Progenitor cell of endocrine pancreas (in vitro differentiated cells): ENCODE results near the gene SH3PXD2A. TPM values are rescaled to one million over a fixed set of nuclear protein-coding genes. Genes with fewer than 3 reads are reported as not detected.

Experiments used
- DNase-seq: peaks from one replicate; pipeline ENCODE4 v3.0.0; 2021; ENCODE audit warnings: low spot score; ENCODE audit not compliant: unreplicated experiment
- H3K27ac Mint-ChIP-seq: 2 replicates; pipeline ENCODE4 v1.8.0; 2021; ENCODE audit warnings: mild to moderate bottlenecking, moderate library complexity, mixed read lengths
- H3K27me3 Mint-ChIP-seq: 2 replicates; pipeline ENCODE4 v1.8.0; 2021; ENCODE audit warnings: mixed read lengths
- H3K36me3 Mint-ChIP-seq: 2 replicates; pipeline ENCODE4 v1.8.0; 2022; ENCODE audit warnings: mixed read lengths; ENCODE audit not compliant: insufficient read depth
- H3K4me1 Mint-ChIP-seq: 2 replicates; pipeline ENCODE4 v1.8.0; 2021; ENCODE audit warnings: low read depth, mixed read lengths
- H3K4me3 Mint-ChIP-seq: 2 replicates; pipeline ENCODE4 v1.8.0; 2021; ENCODE audit warnings: low read depth, mild to moderate bottlenecking, moderate library complexity, mixed read lengths
- H3K9me3 Mint-ChIP-seq: 2 replicates; pipeline ENCODE4 v1.8.0; 2021; ENCODE audit warnings: low read depth, mixed read lengths
- CTCF ChIP-seq: fragments of 200-600 bp; sonication (generic); IDR thresholded peaks from one replicate; pipeline ENCODE4 v1.5.0; 2021; ENCODE audit warnings: antibody characterized with exemption, mild to moderate bottlenecking; ENCODE audit not compliant: unreplicated experiment
- total RNA-seq: library from RNA; stranded (reverse); gene quantifications from 2 replicates; pipeline ENCODE4 v1.2.1, GENCODE V29; 2021

SH3PXD2A gene
- total RNA-seq, 1 donor from 2014 or later: 28.0 TPM

- H3K4me1 Mint-ChIP-seq: no peaks in the 10 kb centered on the region
- no peaks in the 10 kb centered on the region for H3K27me3 Mint-ChIP-seq
- peaks cover 38% of the 10 kb centered on the region for H3K36me3 Mint-ChIP-seq
- H3K4me3 Mint-ChIP-seq: no peak overlapping the region
- TF ChIP-seq CTCF: peak; percentile 40
- no peak overlapping the region for H3K27ac Mint-ChIP-seq
- no peak for DNase-seq
- H3K9me3 Mint-ChIP-seq: no peaks in the 10 kb centered on the region
These were observed 249.8 kb downstream of the SH3PXD2A start for GRCh38 chr10:103605359-103606096.

- no peak for TF ChIP-seq CTCF
- Mint-ChIP-seq H3K27ac (no peak overlapping the region), H3K27me3 (no peaks in the 10 kb centered on the region), H3K4me3 (no peak overlapping the region), H3K36me3 (peaks cover 28% of the 10 kb centered on the region), H3K4me1 (peaks cover 2% of the 10 kb centered on the region), H3K9me3 (no peaks in the 10 kb centered on the region)
- no peak for DNase-seq
These were observed 252.0 kb downstream of the SH3PXD2A start for GRCh38 chr10:103603382-103603781.

- H3K4me1 Mint-ChIP-seq: peaks cover 2% of the 10 kb centered on the region
- no peaks in the 10 kb centered on the region for H3K27me3 Mint-ChIP-seq
- no peaks in the 10 kb centered on the region for H3K9me3 Mint-ChIP-seq
- H3K4me3 Mint-ChIP-seq: no peak overlapping the region
- H3K27ac Mint-ChIP-seq: no peak overlapping the region
- TF ChIP-seq CTCF: no peak
- H3K36me3 Mint-ChIP-seq: peaks cover 25% of the 10 kb centered on the region
- no peak for DNase-seq
These were observed 252.6 kb downstream of the SH3PXD2A start for GRCh38 chr10:103602852-103603155.

- H3K4me1 Mint-ChIP-seq: peaks cover 2% of the 10 kb centered on the region
- no peak for DNase-seq
- no peak overlapping the region for H3K4me3 Mint-ChIP-seq
- H3K9me3 Mint-ChIP-seq: no peaks in the 10 kb centered on the region
- no peak for TF ChIP-seq CTCF
- peaks cover 23% of the 10 kb centered on the region for H3K36me3 Mint-ChIP-seq
- H3K27ac Mint-ChIP-seq: peak overlapping the region; percentile 31
- H3K27me3 Mint-ChIP-seq: no peaks in the 10 kb centered on the region
These were observed 253.1 kb downstream of the SH3PXD2A start for GRCh38 chr10:103602028-103602851.

- peak overlapping the region; percentile 9 for H3K27ac Mint-ChIP-seq
- H3K27me3 Mint-ChIP-seq: no peaks in the 10 kb centered on the region
- peaks cover 22% of the 10 kb centered on the region for H3K36me3 Mint-ChIP-seq
- no peak for TF ChIP-seq CTCF
- no peak overlapping the region for H3K4me3 Mint-ChIP-seq
- H3K9me3 Mint-ChIP-seq: no peaks in the 10 kb centered on the region
- H3K4me1 Mint-ChIP-seq: peaks cover 2% of the 10 kb centered on the region
- no peak for DNase-seq
These were observed 254.3 kb downstream of the SH3PXD2A start for GRCh38 chr10:103600956-103601569.
